Mucosa of rectum (tissue), 2 donors: ENCODE data around the gene SMIM44.

Experiments used
- H3K27ac ChIP-seq, 2 donors: one replicate each; pipeline ENCODE4 v1.7.0; 2013; ENCODE audit warnings: inconsistent platforms in 2 of 2, low read depth in 2 of 2, low read length in 2 of 2
- H3K27me3 ChIP-seq, 2 donors: one replicate each; pipeline ENCODE4 v1.7.0; 2013; ENCODE audit warnings: low read length in 2 of 2; ENCODE audit not compliant: control insufficient read depth in 2 of 2, insufficient read depth in 2 of 2
- H3K36me3 ChIP-seq, 2 donors: one replicate each; pipeline ENCODE4 v1.7.0; 2013; ENCODE audit warnings: low read length in 2 of 2; ENCODE audit not compliant: control insufficient read depth in 2 of 2, insufficient read depth in 2 of 2
- H3K4me1 ChIP-seq, 2 donors: one replicate each; pipeline ENCODE4 v1.7.0; 2013; ENCODE audit warnings: low read length in 2 of 2, mild to moderate bottlenecking in 1 of 2; ENCODE audit not compliant: control insufficient read depth in 2 of 2, insufficient read depth in 2 of 2
- H3K4me3 ChIP-seq, 2 donors: one replicate each; pipeline ENCODE4 v1.7.0; 2013; ENCODE audit warnings: low read length in 2 of 2
- H3K9ac ChIP-seq, 2 donors: one replicate each; pipeline ENCODE4 v1.7.0; 2013; ENCODE audit warnings: low read length in 2 of 2, low read depth in 1 of 2, mild to moderate bottlenecking in 1 of 2
- H3K9me3 ChIP-seq, 2 donors: one replicate each; pipeline ENCODE4 v1.7.0; 2013; ENCODE audit warnings: low read length in 2 of 2; ENCODE audit not compliant: control insufficient read depth in 2 of 2
- donor health status: healthy.
- donor health status: Normal muscosa, but diverticular disease.

SMIM44 gene

DNA sequence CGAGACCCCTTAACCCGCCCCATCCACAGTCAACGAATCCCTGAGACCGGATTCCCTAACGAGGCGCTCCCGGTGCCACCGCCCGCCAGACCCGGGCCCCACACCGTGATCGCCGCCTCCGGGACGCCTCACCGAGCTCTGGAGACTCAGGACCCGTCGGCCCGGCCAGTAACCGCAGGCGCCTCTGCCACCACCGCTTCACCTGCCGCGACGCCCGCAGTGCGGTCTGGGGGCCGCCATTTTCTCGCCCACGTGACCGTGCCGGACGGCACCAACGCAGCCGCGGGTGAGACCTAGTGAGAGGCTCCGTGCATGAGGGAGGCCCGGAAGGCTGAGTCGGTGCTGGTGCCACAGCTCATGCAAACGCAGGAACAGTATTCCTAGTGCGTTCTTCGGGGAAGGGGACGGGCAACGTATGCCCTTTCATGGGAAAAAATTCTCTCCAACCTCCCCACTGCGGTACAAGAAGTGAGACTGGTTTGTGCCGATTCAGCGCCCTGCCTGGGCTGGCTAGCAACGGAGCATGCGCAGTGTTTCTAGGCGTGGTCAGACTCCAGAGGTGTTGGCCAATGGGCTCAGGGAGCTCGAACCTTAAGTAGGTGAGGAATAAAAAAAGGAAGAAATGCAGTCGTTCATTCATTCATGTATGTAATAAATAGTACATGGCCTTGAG lies 17.3 kb upstream of the SMIM44 start, which contains the start of gene DOHH:
TSS of gene DOHH (minus strand) at position 246 of the 673 bp plus-strand sequence. CDS start 3,860 bp downstream, outside the sequence.
- Histone ChIP-seq H3K4me3 (peak within 1 kb of the TSS; percentile 91 to 97), H3K9me3 (no peaks in the 10 kb centered on the region), H3K4me1 (peaks cover 5 to 16% of the 10 kb centered on the region in 2 donors), H3K36me3 (peaks cover 2 to 8% of the 10 kb centered on the region in 2 donors), H3K27ac (peak within 1 kb of the TSS; percentile 90 to 91), H3K27me3 (no peaks in the 10 kb centered on the region), H3K9ac (peak within 1 kb of the TSS; percentile 74 to 87)

GRCh38 chr19:3499738-3500428 lies 16.6 kb upstream of the SMIM44 start:
- H3K4me1 ChIP-seq = peaks cover 5 to 13% of the 10 kb centered on the region in 2 donors
- H3K27me3 ChIP-seq = no peaks in the 10 kb centered on the region
- H3K36me3 ChIP-seq = peaks cover 2 to 11% of the 10 kb centered on the region in 2 donors
- H3K9ac ChIP-seq = peak overlapping the region; percentile 74 to 87
- H3K9me3 ChIP-seq = no peaks in the 10 kb centered on the region
- peak overlapping the region; percentile 91 to 97 for H3K4me3 ChIP-seq
- peak overlapping the region; percentile 90 to 91 for H3K27ac ChIP-seq

DNA sequence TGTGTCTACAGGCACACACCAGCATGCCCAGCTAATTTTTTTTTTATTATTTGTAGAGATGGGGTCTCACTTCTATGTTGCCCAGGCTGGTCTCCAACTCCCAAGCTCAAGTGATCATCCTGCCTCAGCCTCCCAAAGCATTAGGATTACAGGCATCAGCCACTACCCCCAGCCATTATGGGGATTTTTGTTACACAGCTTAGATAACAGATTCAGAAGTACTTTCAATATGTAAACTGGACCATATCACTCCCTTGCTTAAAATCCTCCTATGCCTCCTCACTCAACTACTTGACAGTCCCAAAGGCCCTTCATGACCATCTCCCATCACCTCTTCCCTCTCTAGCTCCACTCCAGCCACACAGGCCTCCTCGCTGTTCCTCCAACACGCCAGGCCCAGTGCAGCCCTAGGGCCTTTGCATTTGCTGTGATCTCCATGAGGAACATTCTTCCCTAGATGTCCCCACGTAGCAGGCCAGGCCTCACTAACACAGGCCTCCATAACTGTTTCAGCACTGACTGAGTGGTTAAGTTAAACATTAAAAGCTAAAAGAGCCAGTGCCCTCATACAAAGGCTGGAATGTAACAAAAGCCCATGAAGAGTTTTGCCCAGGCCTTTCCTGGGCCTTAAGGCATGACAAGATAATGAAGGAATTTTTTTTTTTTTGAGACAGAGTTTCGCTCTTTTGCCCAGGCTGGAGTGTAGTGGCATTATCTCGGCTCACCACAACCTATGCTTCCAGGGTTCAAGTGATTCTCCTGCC lies 14.7 kb upstream of the SMIM44 start:
- Histone ChIP-seq H3K9me3 (no peaks in the 10 kb centered on the region), H3K27me3 (no peaks in the 10 kb centered on the region), H3K36me3 (peaks cover 5 to 21% of the 10 kb centered on the region in 2 donors), H3K4me1 (peaks cover 5 to 13% of the 10 kb centered on the region in 2 donors), H3K27ac (no peak overlapping the region), H3K9ac (no peak overlapping the region), H3K4me3 (no peak overlapping the region)

- H3K4me3 ChIP-seq = no peak overlapping the region
- H3K27me3 ChIP-seq = no peaks in the 10 kb centered on the region
- peaks cover 5 to 13% of the 10 kb centered on the region in 2 donors for H3K4me1 ChIP-seq
- no peaks in the 10 kb centered on the region for H3K9me3 ChIP-seq
- peaks cover 8 to 29% of the 10 kb centered on the region in 2 donors for H3K36me3 ChIP-seq
- H3K27ac ChIP-seq = no peak overlapping the region
- no peak overlapping the region for H3K9ac ChIP-seq
Measured at GRCh38 chr19:3496392-3497273, 13.4 kb upstream of the SMIM44 start.

- no peak overlapping the region for H3K27ac ChIP-seq
- no peaks in the 10 kb centered on the region for H3K9me3 ChIP-seq
- no peaks in the 10 kb centered on the region for H3K27me3 ChIP-seq
- H3K9ac ChIP-seq = no peak overlapping the region
- no peak overlapping the region for H3K4me3 ChIP-seq
- peaks cover 15 to 29% of the 10 kb centered on the region in 2 donors for H3K36me3 ChIP-seq
- peaks cover 0 to 4% of the 10 kb centered on the region in 2 donors for H3K4me1 ChIP-seq
Measured at GRCh38 chr19:3494559-3494958, 11.3 kb upstream of the SMIM44 start.

- Histone ChIP-seq H3K9me3 (no peaks in the 10 kb centered on the region), H3K4me1 (no peaks in the 10 kb centered on the region), H3K4me3 (no peak overlapping the region), H3K9ac (no peak overlapping the region), H3K27me3 (no peaks in the 10 kb centered on the region), H3K27ac (no peak overlapping the region), H3K36me3 (peaks cover 15 to 29% of the 10 kb centered on the region in 2 donors)
Measured at GRCh38 chr19:3494051-3494450, 10.8 kb upstream of the SMIM44 start.

DNA sequence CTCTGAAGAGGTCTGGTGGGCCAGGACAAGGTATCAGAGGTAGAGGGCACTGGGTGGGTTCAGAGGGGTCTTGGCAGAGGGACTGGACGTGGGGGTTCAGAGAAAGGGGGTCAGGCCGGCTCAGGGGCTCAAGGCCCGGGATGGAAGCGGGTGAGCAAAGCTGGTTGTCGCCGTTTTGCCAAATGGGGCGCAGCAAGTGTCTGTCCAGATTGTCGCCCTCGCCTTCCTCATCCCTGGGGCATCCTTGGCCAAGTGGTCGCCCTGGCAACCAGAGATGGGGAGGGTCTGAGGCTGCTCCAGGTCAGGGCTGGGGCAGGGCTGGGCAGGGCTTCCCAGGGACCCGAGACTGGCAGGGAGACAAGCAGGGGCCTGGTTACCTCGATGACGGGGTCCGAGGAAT lies 10.4 kb upstream of the SMIM44 start:
- Histone ChIP-seq H3K9me3 (no peaks in the 10 kb centered on the region), H3K27me3 (no peaks in the 10 kb centered on the region), H3K4me1 (no peaks in the 10 kb centered on the region), H3K27ac (no peak overlapping the region), H3K9ac (no peak overlapping the region), H3K4me3 (no peak overlapping the region), H3K36me3 (peaks cover 15 to 29% of the 10 kb centered on the region in 2 donors)

DNA sequence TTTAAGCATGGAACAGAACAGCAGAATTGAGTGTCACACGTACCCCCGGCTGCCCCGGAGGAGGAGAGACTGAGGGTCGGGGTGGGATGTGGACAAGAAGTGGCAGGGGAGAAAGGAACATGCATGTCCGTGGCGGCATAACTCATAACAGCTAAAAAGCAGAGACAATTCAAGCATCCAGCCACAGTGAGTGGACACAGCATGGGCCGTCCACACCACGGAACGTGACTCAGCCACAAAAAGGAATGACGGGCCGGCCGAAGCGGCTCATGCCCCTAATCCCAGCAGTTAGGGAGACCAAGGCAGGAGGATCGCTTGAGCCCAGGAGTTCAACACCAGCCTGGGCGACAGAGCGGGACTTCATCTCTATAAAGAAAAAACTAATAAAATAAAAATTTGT lies 9.7 kb upstream of the SMIM44 start:
- H3K36me3 ChIP-seq = peaks cover 15 to 29% of the 10 kb centered on the region in 2 donors
- H3K27ac ChIP-seq = no peak overlapping the region
- no peak overlapping the region for H3K9ac ChIP-seq

GRCh38 chr19:3492131-3492839 lies 9.0 kb upstream of the SMIM44 start:
- Histone ChIP-seq H3K9ac (no peak overlapping the region), H3K36me3 (peaks cover 13 to 29% of the 10 kb centered on the region in 2 donors), H3K27ac (no peak overlapping the region), H3K4me1 (no peaks in the 10 kb centered on the region), H3K9me3 (no peaks in the 10 kb centered on the region), H3K4me3 (no peak overlapping the region), H3K27me3 (no peaks in the 10 kb centered on the region)

More for the DNA sequence above, 9.7 kb upstream of the SMIM44 start:
- Histone ChIP-seq H3K9me3 (no peaks in the 10 kb centered on the region), H3K27me3 (no peaks in the 10 kb centered on the region), H3K4me3 (no peak overlapping the region), H3K4me1 (no peaks in the 10 kb centered on the region)
